HepG2 (cell line): ENCODE measurements around the gene KIF3C. TPM values are rescaled to one million over a fixed set of nuclear protein-coding genes. Genes with fewer than 3 reads are reported as not detected.

ENCODE experiments used
- ATAC-seq: fragments of 200-7000 bp; cut with Tn5 transposase; 3 replicates; pipeline ENCODE4 v1.9.1; 2020; ENCODE audit warnings: mild to moderate bottlenecking, moderate library complexity
- BruUV-seq: library from RNA; stranded (reverse); fragments of 400-500 nt; replicated peaks from 2 replicates; lab custom pipeline; 2021; lab: Mats Ljungman, UMichigan
- CTCF ChIA-PET: fragments of 300-600 bp; formaldehyde crosslinking; extraction: SDS; loops from one replicate; lab custom pipeline; 2021; ENCODE audit warnings: low total read pairs, inconsistent platforms, low intra/inter-chr PET ratio; lab: Yijun Ruan, JAX
- POLR2A ChIA-PET: fragments of 350-600 bp; sonication (Branson Sonifier 250); formaldehyde crosslinking; loops from one replicate; lab custom pipeline; 2020; ENCODE audit warnings: antibody characterized with exemption, inconsistent platforms; lab: Yijun Ruan, JAX
- DNase-seq: peaks from one replicate; pipeline ENCODE4 v3.0.0-alpha.2; 2015; ENCODE audit warnings: low spot score
- FAIRE-seq: peaks from 3 replicates; lab custom pipeline; 2011; peaks lifted over from hg19 to GRCh38; lab: Jason Lieb, UNC
- H2AFZ ChIP-seq: one replicate; pipeline ENCODE4 v1.6.1; 2011; ENCODE audit warnings: low read length, inconsistent platforms
- H3K27ac ChIP-seq: fragments of 300-600 bp; 3 replicates; pipeline ENCODE4 v1.8.0; 2011; ENCODE audit warnings: mixed run types, mild to moderate bottlenecking, mixed read lengths, low read length, inconsistent platforms; ENCODE audit not compliant: insufficient read depth; ENCODE audit errors: extremely low read length
- H3K27me3 ChIP-seq, 2 experiments: fragments of 200-600 bp in 1 of 2; 2 replicates in 1 of 2; 3 replicates in 1 of 2; pipeline versions ENCODE4 v1.6.0 to v1.8.0; 2011; ENCODE audit warnings: low read length in 2 of 2, mild to moderate bottlenecking in 2 of 2, moderate library complexity in 2 of 2, inconsistent platforms in 1 of 2; ENCODE audit not compliant: insufficient read depth in 2 of 2, control insufficient read depth in 1 of 2
- H3K36me3 ChIP-seq, 2 experiments: fragments of 200-600 bp in 1 of 2; replicated peaks in 1 of 2; 2 replicates in 1 of 2; 3 replicates in 1 of 2; pipeline versions ENCODE4 v1.5.1 to v1.8.0; 2011; ENCODE audit warnings: low read length in 2 of 2, inconsistent platforms in 1 of 2; ENCODE audit not compliant: insufficient read depth in 2 of 2, control insufficient read depth in 1 of 2
- H3K4me1 ChIP-seq: 2 replicates; pipeline ENCODE4 v1.5.1; 2012; ENCODE audit warnings: low read length, inconsistent platforms; ENCODE audit not compliant: insufficient read depth
- H3K4me2 ChIP-seq: 2 replicates; pipeline ENCODE4 v1.6.0; 2011; ENCODE audit warnings: low read depth, low read length, inconsistent platforms
- H3K4me3 ChIP-seq, 3 experiments: fragments of 200-600 bp in 1 of 3; sonication (generic), shearing (Covaris generic) in 1 of 3; replicated peaks in 1 of 3; 2 replicates each; pipeline ENCODE4 v1.5.1; 2011 to 2016; ENCODE audit warnings: low read length in 3 of 3, inconsistent platforms in 2 of 3, low read depth in 2 of 3, mild to moderate bottlenecking in 2 of 3, control low read depth in 1 of 3, mixed read lengths in 1 of 3; ENCODE audit not compliant: insufficient read depth in 1 of 3
- H3K79me2 ChIP-seq: one replicate; pipeline ENCODE4 v1.6.1; 2011; ENCODE audit warnings: low read length, inconsistent platforms; ENCODE audit not compliant: insufficient read depth
- H3K9ac ChIP-seq: 2 replicates; pipeline ENCODE4 v1.6.0; 2011; ENCODE audit warnings: mild to moderate bottlenecking, low read depth, low read length, inconsistent platforms; ENCODE audit not compliant: insufficient read depth
- H3K9me3 ChIP-seq: 2 replicates; pipeline ENCODE4 v1.5.1; 2012; ENCODE audit warnings: mild to moderate bottlenecking, low read length
- H4K20me1 ChIP-seq: 2 replicates; pipeline ENCODE4 v1.6.0; 2011; ENCODE audit warnings: inconsistent platforms, mild to moderate bottlenecking, low read length, moderate library complexity; ENCODE audit not compliant: insufficient read depth
- CEBPB ChIP-seq: IDR thresholded peaks from 2 replicates; pipeline ENCODE4 v1.6.1; 2011; ENCODE audit warnings: low read depth, low read length, improper control_type of control experiment, borderline replicate concordance
- FOSL2 ChIP-seq: sonication (generic); formaldehyde crosslinking; IDR thresholded peaks from 2 replicates; pipeline ENCODE4 v1.4.0; 2020; ENCODE audit warnings: missing genetic modification reagents
- FOXP1 ChIP-seq, 2 experiments: fragments of 450-650 bp in 1 of 2; IDR thresholded peaks; 2 replicates each; pipeline ENCODE4 v1.6.1; 2017 to 2018; ENCODE audit warnings: antibody characterized with exemption in 1 of 2
- HDAC6 ChIP-seq: fragments of 200-600 bp; sonication (generic); IDR thresholded peaks from 2 replicates; pipeline ENCODE4 v1.7.0; 2017; ENCODE audit warnings: mild to moderate bottlenecking, antibody characterized with exemption, low read length, low read depth
- KAT7 ChIP-seq: IDR thresholded peaks from 2 replicates; pipeline ENCODE4 v1.6.1; 2018; ENCODE audit warnings: borderline replicate concordance, missing compliant biosample characterization
- LCORL ChIP-seq, 2 experiments: fragments of 450-650 bp in 1 of 2; sonication (generic) in 1 of 2; formaldehyde crosslinking in 1 of 2; IDR thresholded peaks; 2 replicates each; pipeline versions ENCODE4 v1.5.0 to v1.6.1; 2017 to 2020; ENCODE audit warnings: antibody characterized with exemption in 1 of 2, missing genetic modification reagents in 1 of 2
- MAFF ChIP-seq: IDR thresholded peaks from 2 replicates; pipeline ENCODE4 v1.6.1; 2011; ENCODE audit warnings: low read depth, low read length, improper control_type of control experiment
- MAFK ChIP-seq, 2 experiments: IDR thresholded peaks in 1 of 2; conservative IDR thresholded peaks in 1 of 2; 2 replicates each; pipeline ENCODE4 v1.6.1; 2011; ENCODE audit warnings: improper control_type of control experiment in 2 of 2, low read length in 2 of 2
- MXI1 ChIP-seq: IDR thresholded peaks from 3 replicates; pipeline ENCODE4 v1.6.1; 2012; ENCODE audit warnings: low read depth, low read length, inconsistent platforms, borderline replicate concordance
- PLRG1 ChIP-seq: fragments of 450-650 bp; conservative IDR thresholded peaks from 2 replicates; pipeline ENCODE4 v1.6.1; 2016
- TGIF2 ChIP-seq: IDR thresholded peaks from 2 replicates; pipeline ENCODE4 v1.6.1; 2016; ENCODE audit warnings: control low read depth, missing compliant biosample characterization
- ZNF3 ChIP-seq: IDR thresholded peaks from 2 replicates; pipeline ENCODE4 v1.7.0; 2017; ENCODE audit warnings: inconsistent platforms
- WGBS: methylation state at CpG from one replicate; pipeline ENCODE4 v1.1.6; 2017; ENCODE audit warnings: low lambda C conversion rate; 5-methylcytosine and 5-hydroxymethylcytosine counted together
- in situ Hi-C: cut with HindIII; loops from 2 replicates; pipeline ENCODE4 v1.10.0; 2017; ENCODE audit warnings: low pct_unique_long_range_greater_than_20kb; ENCODE audit not compliant: extremely low pct_ligation_motif_present
- intact Hi-C: fragments of 100-400 bp; cut with micrococcal nuclease; formaldehyde crosslinking; loops from one replicate; pipeline ENCODE4 v1.10.0; 2022; ENCODE audit not compliant: unreplicated experiment
- polyA plus RNA-seq, 8 experiments: library from polyadenylated mRNA; depleted of rRNA in 3 of 8; stranded (reverse) in 7 of 8; unstranded in 1 of 8; fragments of >200 nt; fragmentation: Illumina TruSeq in 4 of 8; extraction: Trizol in 4 of 8; gene quantifications; 2 replicates each; pipeline versions ENCODE4 v1.2.1 to v1.2.3, GENCODE V29; 2011 to 2016; ENCODE audit warnings: low read depth in 4 of 8, missing spikeins in 1 of 8, mixed read lengths in 1 of 8; ENCODE audit not compliant: insufficient read depth in 1 of 8
- total RNA-seq, 5 experiments: library from RNA; depleted of rRNA; stranded (reverse); fragments of >200 nt; fragmentation: Illumina TruSeq; extraction: Trizol; gene quantifications; 2 replicates each; pipeline ENCODE4 v1.2.3, GENCODE V29; 2016; ENCODE audit warnings: low read depth in 1 of 5

Gene KIF3C
- total and polyA plus RNA-seq, 2 of the 13 experiments (the other 11 are each of a cell fraction or from before 2014, with no cell fraction given) = 3.6 to 4.9 TPM

DNA sequence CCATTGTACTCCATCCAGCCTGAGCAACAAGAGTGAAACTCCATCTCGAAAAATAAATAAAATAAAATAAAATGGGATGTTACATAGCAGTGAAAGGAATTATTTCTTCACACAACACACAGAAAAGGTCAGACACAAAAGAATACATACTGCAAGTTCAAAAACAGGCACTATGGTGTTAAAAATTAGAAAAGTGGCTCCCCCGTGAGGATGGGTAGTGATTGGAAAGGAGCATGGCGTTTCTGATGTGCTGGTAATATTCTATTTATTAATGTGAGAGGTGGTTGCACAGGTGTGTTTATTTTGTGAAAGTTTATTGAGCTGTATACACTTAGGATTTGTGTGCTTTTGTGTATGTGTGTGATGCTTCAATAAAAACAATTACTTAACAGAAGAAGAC, 28.6 kb upstream of the KIF3C start (continued):
- TF ChIP-seq PLRG1 = no peak

DNA sequence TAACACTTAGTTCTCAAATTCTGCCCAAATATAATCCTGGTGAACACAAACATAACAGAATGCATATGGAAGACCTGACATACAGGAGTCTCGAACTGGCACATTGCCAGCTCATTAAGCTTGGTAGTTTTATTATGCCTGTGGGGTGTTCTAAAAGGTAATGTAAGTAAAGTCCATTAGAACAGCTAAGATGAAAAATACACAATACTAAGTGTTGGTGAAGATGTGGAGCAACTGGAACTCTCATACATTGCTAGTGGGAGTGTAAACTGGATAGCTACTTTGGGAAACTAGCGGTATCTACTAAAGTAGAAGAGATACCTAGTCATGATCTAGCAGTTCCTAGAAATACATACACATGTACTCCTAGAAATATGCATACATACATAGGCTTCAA, 27.3 kb upstream of the KIF3C start:
- Histone ChIP-seq H3K36me3 (no peaks in the 10 kb centered on the region), H3K27ac (no peak overlapping the region), H3K9ac (no peak overlapping the region), H4K20me1 (no peaks in the 10 kb centered on the region), H3K27me3 (no peaks in the 10 kb centered on the region), H3K4me2 (no peak overlapping the region), H3K4me3 (no peak overlapping the region), H2AFZ (no peak overlapping the region), H3K4me1 (peaks cover 37% of the 10 kb centered on the region), H3K9me3 (no peaks in the 10 kb centered on the region), H3K79me2 (no peaks in the 10 kb centered on the region)
- ChIA-PET CTCF (no interaction called here), POLR2A (no interaction called here)
- DNase-seq = no peak
- in situ Hi-C loops = no loop called here
- WGBS = 53% methylated on average over 2 of the region's 2 CpGs
- ATAC-seq = no peak
- TF ChIP-seq KAT7 (CRISPR knock-in tag) (no peak), LCORL (IDR thresholded peaks at IDR 0.05) (peak; percentile 90), LCORL (CRISPR knock-in tag; IDR thresholded peaks at IDR 0.05) (no peak), ZNF3 (no peak), FOXP1 (IDR thresholded peaks at IDR 0.05) (no peak), FOXP1 (CRISPR knock-in tag; IDR thresholded peaks at IDR 0.05) (no peak)
- intact Hi-C loops = no loop called here
- FAIRE-seq = no peak
- BruUV-seq = no TSS peak

- CTCF ChIA-PET = no interaction called here
Observed at GRCh38 chr2:26008851-26009566, 26.7 kb upstream of the KIF3C start.

More at GRCh38 chr2:26008851-26009566, 26.7 kb upstream of the KIF3C start:
- Histone ChIP-seq H3K4me1 (peaks cover 37% of the 10 kb centered on the region), H3K79me2 (no peaks in the 10 kb centered on the region), H3K9ac (no peak overlapping the region), H3K27me3 (no peaks in the 10 kb centered on the region), H3K27ac (no peak overlapping the region), H3K4me2 (no peak overlapping the region), H4K20me1 (no peaks in the 10 kb centered on the region), H3K9me3 (no peaks in the 10 kb centered on the region), H3K36me3 (no peaks in the 10 kb centered on the region), H2AFZ (no peak overlapping the region), H3K4me3 (no peak overlapping the region)
- BruUV-seq = no TSS peak
- POLR2A ChIA-PET = no interaction called here
- 25% methylated on average over 2 of the region's 2 CpGs for WGBS
- in situ Hi-C loops (no loop called here), intact Hi-C loops (no loop called here)
- no peak for ATAC-seq
- TF ChIP-seq CEBPB = 0 out of 2 replicates have a peak, but pooled peaks have one; percentile 1
- peak; percentile 43; the same call in 1 of the 2 replicates for TF ChIP-seq FOSL2 (CRISPR knock-in tag)
- no peak for TF ChIP-seq MXI1
- peak; percentile 51 to 59; a peak in 3 of 4 replicates for TF ChIP-seq MAFK (conservative IDR thresholded peaks at IDR 0.05 in 1 of 2, IDR thresholded peaks at IDR 0.05 in 1 of 2; ENCODE audit: low read length in 2 of 2)
- TF ChIP-seq MAFF = peak; percentile 55; the same call in 1 of the 2 replicates
- TF ChIP-seq HDAC6 = no peak
- 0 out of 2 replicates have a peak, but pooled peaks have one; percentile 33 for TF ChIP-seq TGIF2 (CRISPR knock-in tag)
- no peak for FAIRE-seq
- DNase-seq = peak; percentile 48
